K562 (cell line): ENCODE results near the gene TTC23L. TPM values are rescaled to one million over a fixed set of nuclear protein-coding genes. Genes with fewer than 3 reads are reported as not detected.

Experiments used
- ARNT ChIP-seq, 2 experiments: fragments of 450-650 bp; IDR thresholded peaks; 2 replicates each; pipeline ENCODE4 v1.6.1; 2016; ENCODE audit warnings: mild to moderate bottlenecking in 1 of 2
- CCNT2 ChIP-seq: IDR thresholded peaks from 2 replicates; pipeline ENCODE4 v1.6.1; 2011; ENCODE audit warnings: borderline replicate concordance, low read depth, mild to moderate bottlenecking, moderate library complexity, mixed read lengths, low read length; ENCODE audit not compliant: insufficient read length; ENCODE audit errors: extremely low read depth
- CREB1 ChIP-seq, 2 experiments: sonication (generic) in 1 of 2; formaldehyde crosslinking in 1 of 2; IDR thresholded peaks; 2 replicates each; pipeline versions ENCODE4 v1.6.1 to v1.8.0; 2012 to 2022; ENCODE audit warnings: inconsistent platforms in 1 of 2, mild to moderate bottlenecking in 1 of 2, missing genetic modification reagents in 1 of 2, moderate library complexity in 1 of 2
- DIDO1 ChIP-seq: fragments of 450-650 bp; IDR thresholded peaks from 2 replicates; pipeline ENCODE4 v1.6.1; 2016; ENCODE audit warnings: low read depth, missing biosample characterization, missing genetic modification characterization
- ELF1 ChIP-seq: fragments of 200-800 bp; sonication (Bioruptor generic); IDR thresholded peaks from 2 replicates; pipeline ENCODE4 v1.6.1; 2016; ENCODE audit warnings: missing genetic modification characterization, missing compliant biosample characterization
- GABPB2 ChIP-seq: fragments of 250-450 bp; sonication (Bioruptor Pico); conservative IDR thresholded peaks from 2 replicates; pipeline ENCODE4 v1.5.1; 2021; ENCODE audit warnings: mild to moderate bottlenecking
- NCOR1 ChIP-seq: fragments of 450-650 bp; IDR thresholded peaks from 2 replicates; pipeline ENCODE4 v1.6.1; 2016; ENCODE audit warnings: mild to moderate bottlenecking, moderate library complexity
- NRF1 ChIP-seq, 2 experiments: fragments of 450-650 bp; IDR thresholded peaks in 1 of 2; conservative IDR thresholded peaks in 1 of 2; 2 replicates each; pipeline ENCODE4 v1.6.1; 2014; ENCODE audit warnings: mild to moderate bottlenecking in 2 of 2
- NUFIP1 ChIP-seq: fragments of 450-650 bp; IDR thresholded peaks from 2 replicates; pipeline ENCODE4 v1.6.1; 2018; ENCODE audit not compliant: partially characterized antibody
- PRPF4 ChIP-seq: fragments of 200-400 bp; formaldehyde crosslinking; IDR thresholded peaks from one replicate; pipeline ENCODE4 v1.6.1; 2017; ENCODE audit warnings: low read length, low read depth, mild to moderate bottlenecking; ENCODE audit not compliant: insufficient read depth, poor library complexity, severe bottlenecking
- RBM15 ChIP-seq: fragments of 200-400 bp; formaldehyde crosslinking; IDR thresholded peaks from 2 replicates; pipeline ENCODE4 v1.6.1; 2018; ENCODE audit warnings: mild to moderate bottlenecking, low read length, moderate library complexity; ENCODE audit not compliant: insufficient read depth
- SPI1 ChIP-seq: IDR thresholded peaks from 2 replicates; pipeline ENCODE4 v1.6.1; 2011; ENCODE audit warnings: low read depth, low read length, control low read depth, borderline replicate concordance
- TBP ChIP-seq: optimal IDR thresholded peaks from 2 replicates; pipeline ENCODE3; 2011; ENCODE audit warnings: low read depth, low read length, improper control_type of control experiment
- ZNF239 ChIP-seq: fragments of 250-450 bp; sonication (Bioruptor Pico); IDR thresholded peaks from 2 replicates; pipeline ENCODE4 v1.4.0; 2020; ENCODE audit warnings: mild to moderate bottlenecking
- ZNF354B ChIP-seq: fragments of 250-450 bp; sonication (Bioruptor Pico); IDR thresholded peaks from 2 replicates; pipeline ENCODE4 v1.4.0; 2020
- ZNF586 ChIP-seq: fragments of 450-650 bp; formaldehyde crosslinking; conservative IDR thresholded peaks from 2 replicates; pipeline ENCODE4 v1.4.0; 2020; ENCODE audit warnings: mild to moderate bottlenecking, moderate library complexity
- ZNF780A ChIP-seq: fragments of 250-450 bp; sonication (Bioruptor Pico); IDR thresholded peaks from 2 replicates; pipeline ENCODE4 v1.5.0; 2021; ENCODE audit warnings: mild to moderate bottlenecking
- polyA plus RNA-seq, 8 experiments: library from polyadenylated mRNA; depleted of rRNA in 4 of 8; stranded (reverse) in 5 of 8; unstranded in 3 of 8; fragments of >200 nt; fragmentation: Nextera tagmentation in 2 of 8; fragmentation: Illumina TruSeq in 1 of 8; extraction: Ambion mirVana in 2 of 8; extraction: Trizol in 1 of 8; gene quantifications; 2 replicates each; pipeline versions ENCODE4 v1.2.1 to v1.2.3, GENCODE V29; 2011 to 2014; ENCODE audit warnings: inconsistent platforms in 1 of 8, missing spikeins in 1 of 8
- total RNA-seq, 7 experiments: library from RNA; depleted of rRNA in 6 of 7; stranded (reverse); fragments of >200 nt in 6 of 7; fragmentation: Illumina TruSeq in 2 of 7; extraction: Trizol in 2 of 7; gene quantifications; 2 replicates each; pipeline versions ENCODE4 v1.2.1 to v1.2.3, GENCODE V29; 2011 to 2021; ENCODE audit warnings: low replicate concordance in 1 of 7
- TF ChIP-seq, protein P1 (sequence below): fragments of 450-650 bp; conservative IDR thresholded peaks from 2 replicates; pipeline ENCODE4 v1.6.1; 2016; ENCODE audit warnings: missing genetic modification characterization, low read depth, mild to moderate bottlenecking, control low read depth, missing compliant biosample characterization
- TF ChIP-seq, protein P2 (sequence below): sonication (generic); formaldehyde crosslinking; IDR thresholded peaks from 2 replicates; pipeline ENCODE4 v1.8.0; 2022; ENCODE audit warnings: mild to moderate bottlenecking, missing genetic modification reagents
- TF ChIP-seq, protein P3 (sequence below): fragments of 450-650 bp; IDR thresholded peaks from 2 replicates; pipeline ENCODE4 v1.6.1; 2014; ENCODE audit warnings: low read depth, mild to moderate bottlenecking, moderate library complexity, borderline replicate concordance
- TF ChIP-seq, protein P4 (sequence below): fragments of 250-450 bp; sonication (Bioruptor Pico); IDR thresholded peaks from 2 replicates; pipeline ENCODE4 v1.4.0; 2020

The TTC23L gene
- total and polyA plus RNA-seq, 9 of the 15 experiments (the other 6 are each of a cell fraction or from before 2014, with no cell fraction given): 0.03 to 0.32 (median 0.14) TPM; not detected in 2

DNA sequence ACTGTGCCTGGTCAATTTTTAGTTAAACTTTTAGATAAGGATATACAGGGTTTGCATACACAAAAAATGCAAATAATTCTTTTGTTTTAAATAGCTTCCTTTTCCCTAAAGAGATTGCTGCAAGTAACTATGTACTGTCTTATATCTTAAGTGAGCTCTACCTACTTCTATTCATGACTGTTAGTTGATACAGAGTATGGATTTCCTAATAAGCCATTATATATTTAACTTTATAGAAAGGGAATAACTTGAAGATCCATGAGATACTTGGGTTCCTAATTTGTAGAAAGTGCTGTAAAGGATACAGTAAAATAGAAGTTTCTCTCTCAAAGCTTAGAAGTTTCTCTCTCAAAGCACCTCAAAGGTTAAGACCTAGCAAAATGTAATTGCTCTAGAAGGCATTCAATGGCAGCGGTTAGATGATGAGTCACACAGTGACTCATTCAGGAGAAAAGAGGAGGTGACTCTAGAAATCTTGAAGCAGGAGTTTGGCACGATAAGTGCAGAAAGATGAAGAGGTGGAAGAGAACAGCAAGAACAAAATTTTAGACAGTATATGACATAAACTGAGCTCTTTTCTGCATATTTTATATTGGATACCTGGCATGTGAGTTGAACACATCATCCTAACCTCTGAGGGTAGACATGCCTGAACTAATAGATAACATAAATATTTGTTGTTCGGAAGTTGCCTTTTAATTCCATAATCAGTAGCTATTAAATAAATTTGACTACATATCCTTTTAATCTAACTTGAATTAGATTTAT is 84.9 kb downstream of the TTC23L start (continued):
- TF ChIP-seq, protein P1, sequence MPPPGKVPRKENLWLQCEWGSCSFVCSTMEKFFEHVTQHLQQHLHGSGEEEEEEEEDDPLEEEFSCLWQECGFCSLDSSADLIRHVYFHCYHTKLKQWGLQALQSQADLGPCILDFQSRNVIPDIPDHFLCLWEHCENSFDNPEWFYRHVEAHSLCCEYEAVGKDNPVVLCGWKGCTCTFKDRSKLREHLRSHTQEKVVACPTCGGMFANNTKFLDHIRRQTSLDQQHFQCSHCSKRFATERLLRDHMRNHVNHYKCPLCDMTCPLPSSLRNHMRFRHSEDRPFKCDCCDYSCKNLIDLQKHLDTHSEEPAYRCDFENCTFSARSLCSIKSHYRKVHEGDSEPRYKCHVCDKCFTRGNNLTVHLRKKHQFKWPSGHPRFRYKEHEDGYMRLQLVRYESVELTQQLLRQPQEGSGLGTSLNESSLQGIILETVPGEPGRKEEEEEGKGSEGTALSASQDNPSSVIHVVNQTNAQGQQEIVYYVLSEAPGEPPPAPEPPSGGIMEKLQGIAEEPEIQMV: no peak
- no peak for TF ChIP-seq ZNF586 (CRISPR knock-in tag)
- TF ChIP-seq CCNT2: peak; percentile 50
- TF ChIP-seq, protein P2, sequence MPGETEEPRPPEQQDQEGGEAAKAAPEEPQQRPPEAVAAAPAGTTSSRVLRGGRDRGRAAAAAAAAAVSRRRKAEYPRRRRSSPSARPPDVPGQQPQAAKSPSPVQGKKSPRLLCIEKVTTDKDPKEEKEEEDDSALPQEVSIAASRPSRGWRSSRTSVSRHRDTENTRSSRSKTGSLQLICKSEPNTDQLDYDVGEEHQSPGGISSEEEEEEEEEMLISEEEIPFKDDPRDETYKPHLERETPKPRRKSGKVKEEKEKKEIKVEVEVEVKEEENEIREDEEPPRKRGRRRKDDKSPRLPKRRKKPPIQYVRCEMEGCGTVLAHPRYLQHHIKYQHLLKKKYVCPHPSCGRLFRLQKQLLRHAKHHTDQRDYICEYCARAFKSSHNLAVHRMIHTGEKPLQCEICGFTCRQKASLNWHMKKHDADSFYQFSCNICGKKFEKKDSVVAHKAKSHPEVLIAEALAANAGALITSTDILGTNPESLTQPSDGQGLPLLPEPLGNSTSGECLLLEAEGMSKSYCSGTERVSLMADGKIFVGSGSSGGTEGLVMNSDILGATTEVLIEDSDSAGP (CRISPR knock-in tag): no peak
- no peak for TF ChIP-seq TBP
- no peak for TF ChIP-seq ELF1 (tag)
- no peak for TF ChIP-seq ZNF354B (CRISPR knock-in tag)
- TF ChIP-seq NCOR1: peak; percentile 66
- TF ChIP-seq SPI1: no peak
- TF ChIP-seq ZNF239 (CRISPR knock-in tag): no peak
- no peak for TF ChIP-seq NUFIP1
- no peak for TF ChIP-seq ZNF780A (CRISPR knock-in tag)
- TF ChIP-seq, protein P3, sequence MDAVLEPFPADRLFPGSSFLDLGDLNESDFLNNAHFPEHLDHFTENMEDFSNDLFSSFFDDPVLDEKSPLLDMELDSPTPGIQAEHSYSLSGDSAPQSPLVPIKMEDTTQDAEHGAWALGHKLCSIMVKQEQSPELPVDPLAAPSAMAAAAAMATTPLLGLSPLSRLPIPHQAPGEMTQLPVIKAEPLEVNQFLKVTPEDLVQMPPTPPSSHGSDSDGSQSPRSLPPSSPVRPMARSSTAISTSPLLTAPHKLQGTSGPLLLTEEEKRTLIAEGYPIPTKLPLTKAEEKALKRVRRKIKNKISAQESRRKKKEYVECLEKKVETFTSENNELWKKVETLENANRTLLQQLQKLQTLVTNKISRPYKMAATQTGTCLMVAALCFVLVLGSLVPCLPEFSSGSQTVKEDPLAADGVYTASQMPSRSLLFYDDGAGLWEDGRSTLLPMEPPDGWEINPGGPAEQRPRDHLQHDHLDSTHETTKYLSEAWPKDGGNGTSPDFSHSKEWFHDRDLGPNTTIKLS: peak; percentile 42; the same call in 1 of the 2 replicates
- TF ChIP-seq NRF1 (conservative IDR thresholded peaks at IDR 0.05 in 1 of 2, IDR thresholded peaks at IDR 0.05 in 1 of 2): no peak; a peak in 1 of 4 replicates
- TF ChIP-seq RBM15: no peak
- TF ChIP-seq GABPB2 (CRISPR knock-in tag): no peak
- TF ChIP-seq, protein P4, sequence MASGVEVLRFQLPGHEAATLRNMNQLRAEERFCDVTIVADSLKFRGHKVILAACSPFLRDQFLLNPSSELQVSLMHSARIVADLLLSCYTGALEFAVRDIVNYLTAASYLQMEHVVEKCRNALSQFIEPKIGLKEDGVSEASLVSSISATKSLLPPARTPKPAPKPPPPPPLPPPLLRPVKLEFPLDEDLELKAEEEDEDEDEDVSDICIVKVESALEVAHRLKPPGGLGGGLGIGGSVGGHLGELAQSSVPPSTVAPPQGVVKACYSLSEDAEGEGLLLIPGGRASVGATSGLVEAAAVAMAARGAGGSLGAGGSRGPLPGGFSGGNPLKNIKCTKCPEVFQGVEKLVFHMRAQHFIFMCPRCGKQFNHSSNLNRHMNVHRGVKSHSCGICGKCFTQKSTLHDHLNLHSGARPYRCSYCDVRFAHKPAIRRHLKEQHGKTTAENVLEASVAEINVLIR (CRISPR knock-in tag): no peak
- no peak for TF ChIP-seq CREB1 (IDR thresholded peaks at IDR 0.05)
- TF ChIP-seq CREB1 (CRISPR knock-in tag; IDR thresholded peaks at IDR 0.05): no peak
- TF ChIP-seq ARNT (IDR thresholded peaks at IDR 0.05): peak; percentile 40 to 100; a peak in 3 of 4 replicates
- no peak for TF ChIP-seq PRPF4
- no peak for TF ChIP-seq DIDO1 (tag)
